Progenitor cell of endocrine pancreas (in vitro differentiated cells): ENCODE data around the gene TAF4. TPM values are rescaled to one million over a fixed set of nuclear protein-coding genes. Genes with fewer than 3 reads are reported as not detected.

Source experiments
- DNase-seq: peaks from one replicate; pipeline ENCODE4 v3.0.0; 2021; ENCODE audit warnings: low spot score; ENCODE audit not compliant: unreplicated experiment
- H3K27ac Mint-ChIP-seq: 2 replicates; pipeline ENCODE4 v1.8.0; 2021; ENCODE audit warnings: mild to moderate bottlenecking, moderate library complexity, mixed read lengths
- H3K27me3 Mint-ChIP-seq: 2 replicates; pipeline ENCODE4 v1.8.0; 2021; ENCODE audit warnings: mixed read lengths
- H3K36me3 Mint-ChIP-seq: 2 replicates; pipeline ENCODE4 v1.8.0; 2022; ENCODE audit warnings: mixed read lengths; ENCODE audit not compliant: insufficient read depth
- H3K4me1 Mint-ChIP-seq: 2 replicates; pipeline ENCODE4 v1.8.0; 2021; ENCODE audit warnings: low read depth, mixed read lengths
- H3K4me3 Mint-ChIP-seq: 2 replicates; pipeline ENCODE4 v1.8.0; 2021; ENCODE audit warnings: low read depth, mild to moderate bottlenecking, moderate library complexity, mixed read lengths
- H3K9me3 Mint-ChIP-seq: 2 replicates; pipeline ENCODE4 v1.8.0; 2021; ENCODE audit warnings: low read depth, mixed read lengths
- long read RNA-seq: library from polyadenylated mRNA; unstranded; transcript quantifications from one replicate; pipeline ENCODE4 v2.0.0, GENCODE V29; 2020
- total RNA-seq: library from RNA; stranded (reverse); gene quantifications from 2 replicates; pipeline ENCODE4 v1.2.1, GENCODE V29; 2021
- TF ChIP-seq, protein P1 (sequence below): fragments of 200-600 bp; sonication (generic); IDR thresholded peaks from one replicate; pipeline ENCODE4 v1.5.0; 2021; ENCODE audit warnings: antibody characterized with exemption, mild to moderate bottlenecking; ENCODE audit not compliant: unreplicated experiment

Gene TAF4, protein sequence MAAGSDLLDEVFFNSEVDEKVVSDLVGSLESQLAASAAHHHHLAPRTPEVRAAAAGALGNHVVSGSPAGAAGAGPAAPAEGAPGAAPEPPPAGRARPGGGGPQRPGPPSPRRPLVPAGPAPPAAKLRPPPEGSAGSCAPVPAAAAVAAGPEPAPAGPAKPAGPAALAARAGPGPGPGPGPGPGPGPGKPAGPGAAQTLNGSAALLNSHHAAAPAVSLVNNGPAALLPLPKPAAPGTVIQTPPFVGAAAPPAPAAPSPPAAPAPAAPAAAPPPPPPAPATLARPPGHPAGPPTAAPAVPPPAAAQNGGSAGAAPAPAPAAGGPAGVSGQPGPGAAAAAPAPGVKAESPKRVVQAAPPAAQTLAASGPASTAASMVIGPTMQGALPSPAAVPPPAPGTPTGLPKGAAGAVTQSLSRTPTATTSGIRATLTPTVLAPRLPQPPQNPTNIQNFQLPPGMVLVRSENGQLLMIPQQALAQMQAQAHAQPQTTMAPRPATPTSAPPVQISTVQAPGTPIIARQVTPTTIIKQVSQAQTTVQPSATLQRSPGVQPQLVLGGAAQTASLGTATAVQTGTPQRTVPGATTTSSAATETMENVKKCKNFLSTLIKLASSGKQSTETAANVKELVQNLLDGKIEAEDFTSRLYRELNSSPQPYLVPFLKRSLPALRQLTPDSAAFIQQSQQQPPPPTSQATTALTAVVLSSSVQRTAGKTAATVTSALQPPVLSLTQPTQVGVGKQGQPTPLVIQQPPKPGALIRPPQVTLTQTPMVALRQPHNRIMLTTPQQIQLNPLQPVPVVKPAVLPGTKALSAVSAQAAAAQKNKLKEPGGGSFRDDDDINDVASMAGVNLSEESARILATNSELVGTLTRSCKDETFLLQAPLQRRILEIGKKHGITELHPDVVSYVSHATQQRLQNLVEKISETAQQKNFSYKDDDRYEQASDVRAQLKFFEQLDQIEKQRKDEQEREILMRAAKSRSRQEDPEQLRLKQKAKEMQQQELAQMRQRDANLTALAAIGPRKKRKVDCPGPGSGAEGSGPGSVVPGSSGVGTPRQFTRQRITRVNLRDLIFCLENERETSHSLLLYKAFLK
- 34.7 and 35.9 TPM in 2 replicates for total RNA-seq
- long read RNA-seq, partial matches to known transcripts: 0 of 3 reads
- long read RNA-seq, other reads (novel, unspliced or antisense): 1 of 3 reads

DNA sequence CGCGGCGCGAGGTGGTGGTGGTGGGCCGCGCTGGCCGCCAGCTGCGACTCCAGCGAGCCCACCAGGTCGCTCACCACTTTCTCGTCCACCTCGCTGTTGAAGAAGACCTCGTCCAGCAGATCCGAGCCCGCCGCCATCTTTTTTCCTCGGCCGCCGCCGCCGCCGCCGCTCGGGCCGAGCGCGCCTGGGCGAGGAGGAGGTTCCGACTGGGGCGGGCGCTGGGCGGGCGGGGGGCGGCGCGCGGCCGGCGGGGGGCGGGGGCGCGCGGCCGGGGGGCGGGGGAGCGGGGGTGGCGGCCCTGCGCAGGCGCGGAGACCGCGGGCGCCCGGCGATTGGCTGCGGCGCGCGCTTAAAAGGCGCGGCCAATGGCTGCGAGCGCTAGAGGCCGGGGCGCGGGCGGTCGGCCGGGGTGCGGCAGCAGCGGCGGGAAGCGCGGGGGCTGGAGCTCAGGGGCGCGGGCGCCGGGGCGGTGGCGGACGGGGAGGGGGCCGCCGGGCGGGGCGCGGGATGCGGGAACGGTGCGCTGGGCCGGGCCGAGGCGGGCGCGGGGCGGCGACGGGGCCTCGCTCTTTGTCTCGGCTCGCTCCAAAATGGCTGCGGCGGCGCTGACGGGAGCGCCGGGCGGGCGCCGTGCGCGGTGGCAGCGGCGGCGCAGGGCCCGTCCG, at the start of gene TAF4:
TAF4 (minus strand) TSS at position 208 of the 665 bp plus-strand sequence; CDS start at position 137, 71 bp downstream.
- H3K36me3 Mint-ChIP-seq: peaks cover 3% of the 10 kb centered on the region
- TF ChIP-seq, protein P1, sequence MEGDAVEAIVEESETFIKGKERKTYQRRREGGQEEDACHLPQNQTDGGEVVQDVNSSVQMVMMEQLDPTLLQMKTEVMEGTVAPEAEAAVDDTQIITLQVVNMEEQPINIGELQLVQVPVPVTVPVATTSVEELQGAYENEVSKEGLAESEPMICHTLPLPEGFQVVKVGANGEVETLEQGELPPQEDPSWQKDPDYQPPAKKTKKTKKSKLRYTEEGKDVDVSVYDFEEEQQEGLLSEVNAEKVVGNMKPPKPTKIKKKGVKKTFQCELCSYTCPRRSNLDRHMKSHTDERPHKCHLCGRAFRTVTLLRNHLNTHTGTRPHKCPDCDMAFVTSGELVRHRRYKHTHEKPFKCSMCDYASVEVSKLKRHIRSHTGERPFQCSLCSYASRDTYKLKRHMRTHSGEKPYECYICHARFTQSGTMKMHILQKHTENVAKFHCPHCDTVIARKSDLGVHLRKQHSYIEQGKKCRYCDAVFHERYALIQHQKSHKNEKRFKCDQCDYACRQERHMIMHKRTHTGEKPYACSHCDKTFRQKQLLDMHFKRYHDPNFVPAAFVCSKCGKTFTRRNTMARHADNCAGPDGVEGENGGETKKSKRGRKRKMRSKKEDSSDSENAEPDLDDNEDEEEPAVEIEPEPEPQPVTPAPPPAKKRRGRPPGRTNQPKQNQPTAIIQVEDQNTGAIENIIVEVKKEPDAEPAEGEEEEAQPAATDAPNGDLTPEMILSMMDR: no peak
- no peaks in the 10 kb centered on the region for H3K9me3 Mint-ChIP-seq
- peak; percentile 70 for DNase-seq
- H3K27ac Mint-ChIP-seq: peak within 1 kb of the TSS; percentile 99
- no peaks in the 10 kb centered on the region for H3K27me3 Mint-ChIP-seq
- H3K4me1 Mint-ChIP-seq: peaks cover 28% of the 10 kb centered on the region
- H3K4me3 Mint-ChIP-seq: peak within 1 kb of the TSS; percentile 80

DNA sequence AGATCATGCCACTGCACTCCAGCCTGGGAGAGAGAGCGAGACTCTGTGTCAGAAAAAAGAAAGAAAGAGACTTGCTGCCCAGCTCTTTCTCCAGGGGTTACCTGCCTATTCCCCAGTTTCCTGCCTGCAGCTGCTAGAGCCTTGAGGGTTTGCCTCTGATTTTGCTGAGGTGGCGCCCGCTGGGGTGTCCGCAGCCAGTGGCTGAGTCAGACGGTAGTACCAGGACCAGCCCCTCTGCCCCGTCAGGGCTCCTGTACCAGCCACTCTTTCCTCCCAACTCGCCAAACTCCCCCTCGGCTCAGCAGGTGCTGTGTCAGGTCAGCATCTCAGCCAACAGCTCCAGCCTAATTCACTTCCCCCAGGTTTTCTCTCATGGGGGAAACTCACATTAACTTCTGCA, 49.2 kb upstream of the TAF4 start:
- H3K4me1 Mint-ChIP-seq: no peaks in the 10 kb centered on the region
- no peak overlapping the region for H3K4me3 Mint-ChIP-seq
- H3K36me3 Mint-ChIP-seq: no peaks in the 10 kb centered on the region
- peak overlapping the region; percentile 41 for H3K27ac Mint-ChIP-seq
- peaks cover 26% of the 10 kb centered on the region for H3K27me3 Mint-ChIP-seq
- TF ChIP-seq, protein P1: no peak
- H3K9me3 Mint-ChIP-seq: peaks cover 9% of the 10 kb centered on the region
- DNase-seq: no peak

DNA sequence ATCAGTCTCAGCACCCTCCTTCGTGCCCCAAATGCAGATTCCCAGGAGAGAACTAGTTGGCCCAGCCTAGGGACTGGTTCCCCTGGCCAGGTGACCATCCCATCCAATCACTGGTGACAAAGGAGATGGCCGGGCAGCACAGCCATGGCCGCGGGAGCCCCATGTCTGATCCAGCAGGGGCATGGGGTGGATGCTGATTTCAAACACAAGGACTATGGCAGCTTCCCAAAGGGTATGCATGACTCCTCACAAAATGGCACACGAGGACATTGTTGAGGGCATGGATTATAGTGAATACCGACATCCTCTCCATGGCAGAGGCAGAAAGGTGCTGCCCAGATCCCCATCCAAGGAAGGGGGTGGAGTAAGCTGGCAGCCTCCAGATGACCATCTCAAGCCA, 46.7 kb upstream of the TAF4 start:
- Mint-ChIP-seq H3K4me3 (no peak overlapping the region), H3K27me3 (peaks cover 14% of the 10 kb centered on the region), H3K27ac (no peak overlapping the region)

DNA sequence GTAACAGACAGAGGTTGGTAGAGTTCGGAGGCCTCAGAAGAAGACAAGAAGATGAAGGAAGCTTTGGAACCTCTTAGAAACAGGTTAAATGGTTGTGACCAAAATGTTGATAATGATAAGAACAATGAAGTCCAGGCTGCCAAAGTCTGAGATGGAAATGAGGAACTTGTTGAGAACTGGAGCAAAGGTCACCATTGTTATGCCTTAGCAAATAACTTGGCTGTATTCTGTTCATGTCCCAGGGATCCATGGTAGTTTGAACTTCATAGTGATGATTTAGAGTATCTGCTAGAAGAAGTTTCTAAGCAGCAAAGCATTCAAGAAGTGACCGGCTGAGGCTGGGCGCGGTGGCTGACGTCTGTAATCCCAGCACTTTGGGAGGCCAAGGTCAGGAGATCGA, 45.5 kb upstream of the TAF4 start:
- peaks cover 10% of the 10 kb centered on the region for H3K27me3 Mint-ChIP-seq
- no peak overlapping the region for H3K4me3 Mint-ChIP-seq
- H3K9me3 Mint-ChIP-seq: peaks cover 18% of the 10 kb centered on the region

More for the DNA sequence above, 46.7 kb upstream of the TAF4 start:
- TF ChIP-seq, protein P1: no peak
- Mint-ChIP-seq H3K36me3 (peaks cover 3% of the 10 kb centered on the region), H3K9me3 (peaks cover 18% of the 10 kb centered on the region), H3K4me1 (no peaks in the 10 kb centered on the region)
- DNase-seq: no peak

More for the DNA sequence above, 45.5 kb upstream of the TAF4 start:
- H3K36me3 Mint-ChIP-seq: peaks cover 3% of the 10 kb centered on the region
- H3K4me1 Mint-ChIP-seq: no peaks in the 10 kb centered on the region
- H3K27ac Mint-ChIP-seq: no peak overlapping the region
- DNase-seq: no peak
- TF ChIP-seq, protein P1: no peak
